MV-4-11 (cell line): Measurements from ENCODE around the gene KHDRBS1.
"Not testable (repeated sequence)": the region's sequence is repeated elsewhere in the genome, so short reads cannot be mapped to it uniquely, and the experiment has no call there.

Source experiments
- DNase-seq: peaks from one replicate; lab custom pipeline; 2025; lab: John Stamatoyannopoulos, UW

KHDRBS1 gene, protein sequence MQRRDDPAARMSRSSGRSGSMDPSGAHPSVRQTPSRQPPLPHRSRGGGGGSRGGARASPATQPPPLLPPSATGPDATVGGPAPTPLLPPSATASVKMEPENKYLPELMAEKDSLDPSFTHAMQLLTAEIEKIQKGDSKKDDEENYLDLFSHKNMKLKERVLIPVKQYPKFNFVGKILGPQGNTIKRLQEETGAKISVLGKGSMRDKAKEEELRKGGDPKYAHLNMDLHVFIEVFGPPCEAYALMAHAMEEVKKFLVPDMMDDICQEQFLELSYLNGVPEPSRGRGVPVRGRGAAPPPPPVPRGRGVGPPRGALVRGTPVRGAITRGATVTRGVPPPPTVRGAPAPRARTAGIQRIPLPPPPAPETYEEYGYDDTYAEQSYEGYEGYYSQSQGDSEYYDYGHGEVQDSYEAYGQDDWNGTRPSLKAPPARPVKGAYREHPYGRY

DNA sequence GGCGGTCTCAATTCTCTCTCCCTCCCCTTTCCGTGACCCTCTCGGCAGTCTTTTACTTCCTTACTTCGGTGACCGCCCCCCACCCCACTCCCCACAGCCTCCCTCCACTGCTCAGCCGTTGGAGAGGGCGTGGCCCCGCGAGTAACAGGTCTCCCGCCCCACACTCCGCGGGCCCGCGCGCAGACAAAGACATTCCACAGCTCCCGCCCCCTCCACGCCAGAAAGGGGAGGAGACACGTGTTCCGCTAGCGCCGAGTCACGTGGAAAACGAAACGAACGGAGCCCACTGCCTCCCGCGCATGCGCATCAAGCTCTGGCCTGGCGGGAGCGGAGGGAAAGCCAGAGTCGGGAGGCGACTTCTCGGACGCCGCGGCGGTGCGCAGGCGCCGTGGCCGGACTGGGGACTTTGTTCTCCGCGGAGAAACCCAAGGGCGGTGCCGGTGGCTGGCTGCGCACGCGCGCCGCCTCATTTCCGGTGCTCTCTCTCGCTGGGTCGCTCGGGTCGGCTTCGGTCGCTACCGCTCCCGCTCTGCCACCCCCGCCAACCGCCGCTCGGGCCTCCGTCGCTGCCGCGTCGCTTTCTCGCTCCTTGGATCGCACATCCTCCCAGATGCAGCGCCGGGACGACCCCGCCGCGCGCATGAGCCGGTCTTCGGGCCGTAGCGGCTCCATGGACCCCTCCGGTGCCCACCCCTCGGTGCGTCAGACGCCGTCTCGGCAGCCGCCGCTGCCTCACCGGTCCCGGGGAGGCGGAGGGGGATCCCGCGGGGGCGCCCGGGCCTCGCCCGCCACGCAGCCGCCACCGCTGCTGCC lies at the start of gene KHDRBS1:
Gene KHDRBS1, plus strand, starts transcription at position 483 of the 813 bp plus-strand sequence. Its CDS starts 128 bp downstream, at position 611.
- peak; percentile 99 for DNase-seq

GRCh38 chr1:31970873-31971272 lies 42.8 kb upstream of the KHDRBS1 start:
- no peak for DNase-seq

DNA sequence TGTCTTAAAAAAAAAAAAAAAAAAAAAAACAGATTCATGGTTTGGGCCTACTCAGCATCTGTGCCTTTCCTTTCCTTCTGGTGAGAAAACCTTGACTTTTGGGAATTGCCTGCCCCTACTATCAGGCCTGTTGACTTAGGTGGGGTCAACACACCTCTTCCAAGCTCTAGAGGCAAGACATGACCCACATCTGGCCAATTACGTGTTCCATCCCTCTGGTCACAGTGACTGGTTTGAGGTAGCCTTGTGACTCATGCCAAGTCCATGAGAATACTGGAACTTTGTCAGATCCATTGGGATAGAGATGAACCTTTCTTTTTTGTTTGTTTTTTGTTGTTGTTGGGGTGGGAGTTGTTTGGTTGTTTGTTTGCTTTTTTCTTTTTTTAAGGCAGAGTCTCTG lies 37.3 kb upstream of the KHDRBS1 start:
- no peak for DNase-seq

DNA sequence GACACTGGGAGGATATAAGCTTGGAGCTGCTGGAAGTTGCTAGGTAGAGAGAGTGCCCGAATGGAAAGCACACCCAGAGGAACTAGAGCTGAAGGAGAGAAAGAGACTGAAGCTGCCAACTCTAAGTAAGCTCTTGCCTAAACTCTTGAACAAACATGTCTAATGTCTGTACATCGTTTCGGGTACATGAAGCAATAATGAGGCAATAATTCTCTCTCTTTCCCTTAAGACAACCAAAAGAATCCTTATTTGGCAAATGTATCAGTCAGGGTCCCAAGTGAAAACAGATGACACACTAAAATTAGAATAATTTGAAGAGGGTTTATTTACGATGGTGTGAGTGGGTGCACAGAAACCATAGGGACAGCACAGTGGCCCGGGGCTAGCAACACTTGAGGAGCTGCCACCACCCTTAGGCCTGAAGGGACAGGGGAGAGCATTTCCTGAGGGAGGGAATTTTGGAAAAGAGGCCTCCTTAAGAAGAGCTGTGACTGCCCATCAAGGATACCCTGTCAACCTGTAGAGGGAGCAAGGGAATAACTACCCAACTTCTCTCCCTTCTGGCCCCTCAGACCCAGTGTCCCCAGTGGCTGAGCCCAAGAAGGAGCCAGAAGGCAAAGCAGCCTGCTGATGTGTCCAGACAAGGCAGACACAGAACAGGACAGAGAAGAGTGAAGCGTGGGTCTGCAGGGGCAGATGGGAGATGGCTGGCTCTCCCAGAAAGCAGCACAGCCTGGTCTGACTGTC lies 36.1 kb upstream of the KHDRBS1 start:
- peak; percentile 14 for DNase-seq

GRCh38 chr1:31978843-31979400 lies 34.7 kb upstream of the KHDRBS1 start:
- no peak for DNase-seq

- DNase-seq = peak; percentile 21
Measured at GRCh38 chr1:31980835-31981455, 32.7 kb upstream of the KHDRBS1 start.

DNA sequence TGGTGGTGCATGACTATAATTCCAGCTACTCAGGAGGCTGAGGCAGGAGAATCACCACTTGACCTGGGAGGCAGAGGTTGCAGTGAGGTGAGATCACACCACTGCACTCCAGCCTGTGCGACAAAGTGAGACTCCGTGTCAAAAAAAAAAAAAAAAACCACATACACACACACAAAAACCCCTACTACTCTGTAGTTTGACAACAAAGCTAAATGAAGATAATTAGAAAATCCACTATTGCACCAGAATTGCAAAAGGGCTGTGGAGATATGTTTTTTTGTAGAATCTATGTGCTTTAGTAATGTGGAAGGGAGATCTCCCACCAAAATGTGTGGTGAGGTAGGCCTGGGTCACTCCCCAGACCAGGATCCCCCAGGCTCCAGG lies 32.2 kb upstream of the KHDRBS1 start:
- DNase-seq = no peak

- peak; percentile 53 for DNase-seq
Measured at GRCh38 chr1:31981972-31982371, 31.7 kb upstream of the KHDRBS1 start.

GRCh38 chr1:31984419-31985347 lies 29.0 kb upstream of the KHDRBS1 start:
- no peak for DNase-seq

DNA sequence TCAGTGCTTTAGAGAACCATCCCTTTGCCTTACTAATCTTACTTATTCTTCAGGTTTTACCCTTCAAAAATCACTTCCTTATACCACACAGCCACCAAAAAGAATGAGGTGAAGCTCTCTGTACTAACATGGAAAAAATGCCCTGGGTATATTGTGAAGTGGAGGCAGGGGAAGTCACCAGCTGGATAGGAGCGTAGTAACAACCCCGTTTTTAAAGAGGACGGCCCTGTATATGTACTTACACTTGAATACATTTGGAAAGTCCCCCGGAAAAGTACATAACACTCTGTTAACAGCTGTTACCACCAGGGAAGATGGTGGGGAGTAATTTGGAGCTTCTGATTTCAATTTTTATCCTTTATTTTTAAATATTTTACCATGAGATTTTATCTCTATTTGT lies 28.2 kb upstream of the KHDRBS1 start:
- DNase-seq = no peak

- DNase-seq = no peak
Measured at GRCh38 chr1:31987135-31987619, 26.5 kb upstream of the KHDRBS1 start.

GRCh38 chr1:31989964-31990363 lies 23.7 kb upstream of the KHDRBS1 start:
- DNase-seq = no peak

DNA sequence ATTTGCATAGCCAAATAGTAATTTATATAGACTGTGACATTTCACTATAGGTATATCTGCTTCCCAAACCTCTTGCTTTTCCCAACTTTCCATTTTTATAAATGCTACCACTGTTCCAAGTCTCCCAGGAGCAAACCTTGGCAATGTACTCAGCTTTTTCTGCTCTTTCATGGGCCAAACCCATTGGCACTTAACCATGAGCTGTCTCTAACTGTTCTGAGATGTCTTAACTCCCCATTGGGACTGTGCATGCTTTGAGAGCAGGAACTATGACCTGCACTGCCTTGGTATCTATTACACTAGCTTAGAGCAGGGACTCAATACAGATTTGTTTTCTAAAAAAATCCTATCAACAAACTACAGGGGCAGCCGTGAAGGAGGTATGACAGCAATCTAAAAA lies 22.5 kb upstream of the KHDRBS1 start:
- DNase-seq = no peak

DNA sequence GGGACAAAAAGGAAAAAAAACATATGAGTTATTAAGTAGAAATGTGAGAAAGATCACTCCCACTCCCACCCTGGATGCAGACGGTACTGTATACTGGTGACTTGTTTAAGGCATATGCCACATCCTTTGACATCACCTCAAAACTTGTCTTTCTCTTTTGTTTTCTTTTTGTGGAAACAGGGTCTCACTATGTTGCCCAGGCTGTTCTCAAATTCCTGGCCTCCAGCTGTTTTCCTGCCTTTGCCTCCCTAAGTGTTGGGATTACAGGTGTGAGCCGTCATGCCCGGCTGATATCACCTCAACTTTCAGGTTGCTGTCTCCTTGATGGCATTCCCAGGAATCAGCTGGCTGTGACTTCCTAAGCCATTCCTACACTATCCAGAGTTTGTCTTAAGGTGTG lies 18.4 kb upstream of the KHDRBS1 start:
- DNase-seq = no peak

DNA sequence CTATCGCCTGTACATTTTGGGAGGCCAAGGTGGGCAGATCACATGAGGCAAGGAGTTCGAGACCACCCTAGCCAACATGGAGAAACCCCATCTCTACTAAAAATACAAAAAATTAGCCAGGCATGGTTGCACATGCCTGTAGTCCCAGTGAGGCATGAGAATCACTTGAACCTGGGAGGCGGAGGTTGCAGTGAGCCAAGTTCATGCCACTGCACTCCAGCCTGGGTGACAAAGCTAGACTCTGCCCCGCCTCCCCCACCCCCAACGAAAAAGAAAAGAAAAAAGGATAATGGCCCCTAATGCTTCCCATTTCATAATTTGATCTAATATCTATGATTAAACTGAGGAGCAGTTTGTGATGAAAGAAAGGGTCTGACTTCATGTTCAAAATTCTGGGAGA lies 17.5 kb upstream of the KHDRBS1 start:
- not testable (repeated sequence) for DNase-seq

DNA sequence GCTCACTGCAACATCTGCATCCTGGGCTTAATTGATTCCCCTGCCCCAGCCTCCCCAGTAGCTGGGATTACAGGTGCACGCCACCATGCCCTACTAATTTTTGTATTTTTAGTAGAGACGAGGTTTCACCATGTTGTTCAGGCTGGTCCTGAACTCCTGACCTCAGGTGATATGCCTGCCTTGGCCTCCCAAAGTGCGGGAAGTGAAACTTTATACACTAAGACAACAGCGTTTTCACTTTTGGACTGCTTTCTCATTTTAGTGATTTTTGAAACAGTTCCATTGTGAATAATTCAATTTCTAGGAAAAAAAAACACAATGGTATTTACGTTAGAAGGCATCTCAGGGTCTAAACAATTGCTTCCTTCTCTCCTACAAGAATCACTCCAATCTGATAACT lies 11.8 kb upstream of the KHDRBS1 start:
- no peak for DNase-seq

- not testable (repeated sequence) for DNase-seq
Measured at GRCh38 chr1:32002285-32002684, 11.4 kb upstream of the KHDRBS1 start.

DNA sequence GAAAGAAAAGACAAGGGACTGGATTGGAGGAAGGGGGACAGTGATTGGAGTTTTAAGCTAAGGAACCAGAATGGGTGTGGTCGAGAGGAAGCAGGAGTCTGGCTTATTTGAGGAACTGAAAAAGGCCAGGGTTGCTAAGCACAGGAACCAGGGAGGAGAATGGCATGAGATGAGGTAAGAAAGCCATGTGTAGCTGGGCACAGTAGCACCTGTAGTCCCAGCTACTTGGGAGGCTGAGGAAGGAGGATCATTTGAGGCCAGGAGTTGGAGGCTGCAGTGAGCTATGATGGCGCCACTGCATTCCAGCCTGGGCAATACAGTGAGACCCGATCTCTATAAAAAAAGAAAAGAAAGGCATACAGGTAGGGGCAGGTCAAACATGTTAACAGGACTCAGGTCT lies 8.1 kb upstream of the KHDRBS1 start:
- peak; percentile 90 for DNase-seq

- DNase-seq = no peak
Measured at GRCh38 chr1:32007591-32007940, 6.1 kb upstream of the KHDRBS1 start.

- DNase-seq = no peak
Measured at GRCh38 chr1:32010246-32010645, 3.4 kb upstream of the KHDRBS1 start.
